Erythroblast (primary cell): Measurements from ENCODE around the gene RNF152.

Experiments
- GATA1 ChIP-seq: IDR thresholded peaks from 2 replicates; pipeline ENCODE4 v1.6.1; 2011; ENCODE audit warnings: low read depth, mild to moderate bottlenecking, control low read depth, low read length, moderate library complexity
- POLR2A ChIP-seq: IDR thresholded peaks from 2 replicates; pipeline ENCODE4 v1.6.1; 2011; ENCODE audit warnings: mild to moderate bottlenecking, low read length

DNA sequence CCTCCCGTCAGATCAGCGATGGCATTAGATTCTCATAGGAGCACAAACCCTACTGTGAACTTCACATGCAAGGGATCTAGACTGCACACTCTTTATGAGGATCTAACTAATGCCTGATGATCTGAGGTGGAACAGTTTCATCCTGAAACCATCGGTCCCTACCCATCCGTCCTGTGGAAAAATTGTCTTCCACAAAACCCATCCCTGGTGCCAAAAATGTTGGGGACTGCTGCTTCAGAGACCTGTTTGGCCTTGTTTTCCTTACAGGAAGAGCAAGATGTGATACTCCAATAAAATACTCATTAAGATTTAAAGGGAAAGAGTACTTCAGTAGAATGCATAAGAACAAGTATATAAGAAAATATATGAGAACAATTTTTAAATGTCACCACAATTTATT, 71.1 kb downstream of the RNF152 start:
- TF ChIP-seq POLR2A (no peak), GATA1 (no peak)
